Neural cell (in vitro differentiated cells): ENCODE data around the gene DNAAF9. TPM values are rescaled to one million over a fixed set of nuclear protein-coding genes. Genes with fewer than 3 reads are reported as not detected.
"Not testable (repeated sequence)": the region's sequence is repeated elsewhere in the genome, so short reads cannot be mapped to it uniquely, and the experiment has no call there.

Source experiments
- H2AFZ ChIP-seq: fragments of 200-600, 300-800 bp; sonication (generic), shearing (Covaris generic); 2 replicates; pipeline ENCODE4 v1.6.0; 2014; ENCODE audit warnings: low read depth, mild to moderate bottlenecking, antibody characterized with exemption, low read length, moderate library complexity
- H3F3A ChIP-seq: fragments of 200-600 bp; shearing (Covaris generic); 2 replicates; pipeline ENCODE4 v1.6.1; 2016; ENCODE audit warnings: mild to moderate bottlenecking, moderate library complexity, mixed read lengths, antibody characterized with exemption, low read length; ENCODE audit not compliant: insufficient read depth, poor library complexity, severe bottlenecking
- H3K27ac ChIP-seq: fragments of 200-600, 300-800 bp; sonication (generic), shearing (Covaris generic); 2 replicates; pipeline ENCODE4 v1.5.1; 2014; ENCODE audit warnings: mild to moderate bottlenecking, low read length, moderate library complexity
- H3K27me3 ChIP-seq: fragments of 300-800, 200-600 bp; sonication (generic), shearing (Covaris generic); 2 replicates; pipeline ENCODE4 v1.6.0; 2014; ENCODE audit warnings: mild to moderate bottlenecking, low read depth, low read length, moderate library complexity; ENCODE audit not compliant: insufficient read depth
- H3K36me3 ChIP-seq: fragments of 300-800, 200-600 bp; sonication (generic), shearing (Covaris generic); 2 replicates; pipeline ENCODE4 v1.5.1; 2014; ENCODE audit warnings: mild to moderate bottlenecking, antibody characterized with exemption, low read length, moderate library complexity; ENCODE audit not compliant: insufficient read depth
- H3K4me2 ChIP-seq: fragments of 300-800, 200-600 bp; sonication (generic), shearing (Covaris generic); 2 replicates; pipeline ENCODE4 v1.6.0; 2014; ENCODE audit warnings: mild to moderate bottlenecking, low read length
- H3K4me3 ChIP-seq: fragments of 300-800, 200-600 bp; sonication (generic), shearing (Covaris generic); 2 replicates; pipeline ENCODE4 v1.5.1; 2014; ENCODE audit warnings: mild to moderate bottlenecking, low read length, moderate library complexity
- H3K79me2 ChIP-seq: fragments of 200-600 bp; shearing (Covaris generic); replicated peaks from 2 replicates; pipeline ENCODE4 v1.6.0; 2014; ENCODE audit warnings: mild to moderate bottlenecking, low read length, moderate library complexity; ENCODE audit not compliant: insufficient read depth
- H3K9ac ChIP-seq: fragments of 300-800, 200-600 bp; sonication (generic), shearing (Covaris generic); 2 replicates; pipeline ENCODE4 v1.6.1; 2016; ENCODE audit warnings: mild to moderate bottlenecking, low read length, mixed read lengths
- H3K9me2 ChIP-seq: fragments of 200-600 bp; shearing (Covaris generic); 2 replicates; pipeline ENCODE4 v1.6.1; 2016; ENCODE audit warnings: mild to moderate bottlenecking, low read length, mixed read lengths; ENCODE audit not compliant: insufficient read depth
- H3K9me3 ChIP-seq: fragments of 200-600, 300-800 bp; sonication (generic), shearing (Covaris generic); 2 replicates; pipeline ENCODE4 v1.6.1; 2016; ENCODE audit warnings: mild to moderate bottlenecking, mixed run types, low read length, moderate library complexity, mixed read lengths
- H4K20me1 ChIP-seq: fragments of 200-600 bp; shearing (Covaris generic); 2 replicates; pipeline ENCODE4 v1.6.1; 2016; ENCODE audit warnings: mild to moderate bottlenecking, mixed run types; ENCODE audit not compliant: insufficient read depth
- CTCF ChIP-seq: fragments of 450-650 bp; IDR thresholded peaks from 2 replicates; pipeline ENCODE4 v1.5.1; 2014; ENCODE audit warnings: antibody characterized with exemption, mild to moderate bottlenecking, moderate library complexity; ENCODE audit not compliant: poor library complexity, severe bottlenecking
- EP300 ChIP-seq: fragments of 450-650 bp; conservative IDR thresholded peaks from 2 replicates; pipeline ENCODE4 v1.6.1; 2014; ENCODE audit warnings: antibody characterized with exemption, mild to moderate bottlenecking, moderate library complexity; ENCODE audit not compliant: poor library complexity, severe bottlenecking
- EZH2 ChIP-seq: fragments of 200-600, 300-800 bp; shearing (Covaris generic), sonication (generic); IDR thresholded peaks from 2 replicates; pipeline ENCODE4 v1.6.1; 2014; ENCODE audit warnings: antibody characterized with exemption, low read length, borderline replicate concordance, mild to moderate bottlenecking; ENCODE audit not compliant: insufficient read depth, poor library complexity, severe bottlenecking
- MXI1 ChIP-seq: fragments of 450-650 bp; conservative IDR thresholded peaks from 2 replicates; pipeline ENCODE4 v1.6.1; 2014; ENCODE audit warnings: antibody characterized with exemption, mild to moderate bottlenecking; ENCODE audit not compliant: poor library complexity, severe bottlenecking
- POLR2AphosphoS5 ChIP-seq: IDR thresholded peaks from 2 replicates; pipeline ENCODE4 v1.6.1; 2012
- RAD21 ChIP-seq: fragments of 450-650 bp; conservative IDR thresholded peaks from 2 replicates; pipeline ENCODE4 v1.6.1; 2014; ENCODE audit warnings: antibody characterized with exemption, mild to moderate bottlenecking, moderate library complexity
- REST ChIP-seq: IDR thresholded peaks from 2 replicates; pipeline ENCODE4 v1.6.1; 2012; ENCODE audit warnings: borderline replicate concordance
- SMC3 ChIP-seq: fragments of 450-650 bp; conservative IDR thresholded peaks from 2 replicates; pipeline ENCODE4 v1.6.1; 2014; ENCODE audit warnings: antibody characterized with exemption, mild to moderate bottlenecking, moderate library complexity; ENCODE audit not compliant: poor library complexity
- TAF1 ChIP-seq: IDR thresholded peaks from 2 replicates; pipeline ENCODE4 v1.6.1; 2012; ENCODE audit warnings: low read depth
- polyA plus RNA-seq: library from polyadenylated mRNA; depleted of rRNA; stranded (reverse); fragments of >200 nt; gene quantifications from 2 replicates; pipeline ENCODE4 v1.2.3, GENCODE V29; 2014

DNAAF9 gene
- polyA plus RNA-seq, 1 donor from 2014 or later: 58.0 TPM

GRCh38 chr20:3418161-3418560 lies 10.7 kb upstream of the DNAAF9 start:
- not testable (repeated sequence) for H3K4me2 ChIP-seq, H3K27me3 ChIP-seq, H3K36me3 ChIP-seq, H2AFZ ChIP-seq, H3K4me3 ChIP-seq, H4K20me1 ChIP-seq, H3K9me3 ChIP-seq, H3K9me2 ChIP-seq, H3K27ac ChIP-seq, H3K79me2 ChIP-seq, H3F3A ChIP-seq, H3K9ac ChIP-seq

- Histone ChIP-seq H3K27me3 (no peaks in the 10 kb centered on the region), H3K9ac (no peak overlapping the region), H3K9me3 (no peaks in the 10 kb centered on the region), H3K36me3 (no peaks in the 10 kb centered on the region), H3K79me2 (no peaks in the 10 kb centered on the region), H2AFZ (no peak overlapping the region), H4K20me1 (no peaks in the 10 kb centered on the region), H3F3A (no peaks in the 10 kb centered on the region), H3K4me3 (no peak overlapping the region), H3K4me2 (no peak overlapping the region), H3K27ac (no peak overlapping the region), H3K9me2 (no peaks in the 10 kb centered on the region)
- TF ChIP-seq REST (no peak), SMC3 (no peak), CTCF (no peak), EP300 (no peak), POLR2AphosphoS5 (no peak), RAD21 (no peak), EZH2 (no peak), TAF1 (no peak), MXI1 (no peak)
Observed at GRCh38 chr20:3414122-3414521, 6.7 kb upstream of the DNAAF9 start.

GRCh38 chr20:3413393-3413889 lies 6.0 kb upstream of the DNAAF9 start:
- Histone ChIP-seq H3K9ac (no peak overlapping the region), H4K20me1 (no peaks in the 10 kb centered on the region), H3K4me2 (no peak overlapping the region), H3K4me3 (no peak overlapping the region), H3K9me2 (no peaks in the 10 kb centered on the region), H3K36me3 (no peaks in the 10 kb centered on the region), H3K27ac (no peak overlapping the region), H3K27me3 (no peaks in the 10 kb centered on the region), H2AFZ (no peak overlapping the region), H3F3A (no peaks in the 10 kb centered on the region), H3K79me2 (no peaks in the 10 kb centered on the region), H3K9me3 (no peaks in the 10 kb centered on the region)
- TF ChIP-seq SMC3 (no peak), MXI1 (no peak), CTCF (no peak), RAD21 (no peak), EP300 (no peak), EZH2 (no peak), TAF1 (no peak)
